Measurements from ENCODE around the gene SDS. TPM values are rescaled to one million over a fixed set of nuclear protein-coding genes. Genes with fewer than 3 reads are reported as not detected.

SDS gene
- polyA plus RNA-seq, 1 experiment = not detected

DNA sequence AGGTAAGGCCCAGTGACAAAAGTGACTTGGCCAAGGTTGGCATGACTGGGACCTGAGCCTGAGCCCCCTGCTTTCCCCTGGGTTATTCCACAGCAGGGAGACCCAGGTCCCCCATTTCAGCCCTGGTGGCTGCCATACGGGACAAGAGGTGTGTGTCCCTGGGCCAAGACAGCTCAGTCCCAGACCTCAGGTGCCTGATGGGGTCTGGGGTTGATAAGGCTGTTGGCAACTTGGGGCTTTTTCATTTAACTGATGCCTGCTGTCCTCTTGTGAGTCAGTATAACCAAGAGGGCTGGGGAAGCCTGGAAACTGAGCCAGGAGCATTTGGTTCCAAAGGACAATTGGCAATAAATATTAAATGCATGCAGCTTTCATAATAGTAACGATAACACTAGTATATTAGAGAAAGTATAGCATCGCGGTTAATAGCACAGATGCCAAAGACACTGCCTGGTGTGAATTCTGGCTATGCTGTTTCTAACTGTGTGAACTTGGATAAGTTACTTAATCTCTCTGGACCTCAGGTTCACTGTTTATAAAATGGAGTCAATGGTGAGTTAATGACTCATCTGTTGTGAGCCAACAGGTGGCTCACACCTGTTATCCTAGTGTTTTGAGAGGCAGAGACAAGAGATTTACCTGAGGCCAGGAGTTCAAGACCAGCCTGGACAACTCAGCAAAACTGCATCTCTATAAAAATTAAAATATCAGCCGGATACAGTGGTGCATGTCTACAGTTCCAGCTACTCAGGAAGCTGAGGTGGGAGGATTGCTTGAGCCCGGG is 19.4 kb upstream of the SDS start:
- no peaks in the 10 kb centered on the region for H3K9me3 ChIP-seq (ENCODE audit: control insufficient read depth, insufficient read depth, low read length)
- H3K27ac ChIP-seq (ENCODE audit: low read depth, low read length) = no peak overlapping the region
- H3K27me3 ChIP-seq (ENCODE audit: control insufficient read depth, insufficient read depth, low read length) = no peaks in the 10 kb centered on the region
- CTCF ChIA-PET = interaction anchor here (1.0 to 1.6 kb wide), 5 partner anchors 15 to 200 kb away, joined by 3 to 7 read pairs (median 4); no protein-coding TSS in a partner anchor
- DNase-seq (ENCODE audit: low read depth, low spot score) = no peak
- peak overlapping the region; percentile 85 for H3K4me3 ChIP-seq (ENCODE audit: low read depth, low read length)
- POLR2A ChIA-PET = interaction anchor here (0.6 kb wide), 2 partner anchors 66 to 236 kb away, joined by 3 read pairs; no protein-coding TSS in a partner anchor
- TF ChIP-seq, protein P1, sequence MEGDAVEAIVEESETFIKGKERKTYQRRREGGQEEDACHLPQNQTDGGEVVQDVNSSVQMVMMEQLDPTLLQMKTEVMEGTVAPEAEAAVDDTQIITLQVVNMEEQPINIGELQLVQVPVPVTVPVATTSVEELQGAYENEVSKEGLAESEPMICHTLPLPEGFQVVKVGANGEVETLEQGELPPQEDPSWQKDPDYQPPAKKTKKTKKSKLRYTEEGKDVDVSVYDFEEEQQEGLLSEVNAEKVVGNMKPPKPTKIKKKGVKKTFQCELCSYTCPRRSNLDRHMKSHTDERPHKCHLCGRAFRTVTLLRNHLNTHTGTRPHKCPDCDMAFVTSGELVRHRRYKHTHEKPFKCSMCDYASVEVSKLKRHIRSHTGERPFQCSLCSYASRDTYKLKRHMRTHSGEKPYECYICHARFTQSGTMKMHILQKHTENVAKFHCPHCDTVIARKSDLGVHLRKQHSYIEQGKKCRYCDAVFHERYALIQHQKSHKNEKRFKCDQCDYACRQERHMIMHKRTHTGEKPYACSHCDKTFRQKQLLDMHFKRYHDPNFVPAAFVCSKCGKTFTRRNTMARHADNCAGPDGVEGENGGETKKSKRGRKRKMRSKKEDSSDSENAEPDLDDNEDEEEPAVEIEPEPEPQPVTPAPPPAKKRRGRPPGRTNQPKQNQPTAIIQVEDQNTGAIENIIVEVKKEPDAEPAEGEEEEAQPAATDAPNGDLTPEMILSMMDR (IDR thresholded peaks at IDR 0.05; ENCODE audit: low read depth, low read length) = no peak

DNA sequence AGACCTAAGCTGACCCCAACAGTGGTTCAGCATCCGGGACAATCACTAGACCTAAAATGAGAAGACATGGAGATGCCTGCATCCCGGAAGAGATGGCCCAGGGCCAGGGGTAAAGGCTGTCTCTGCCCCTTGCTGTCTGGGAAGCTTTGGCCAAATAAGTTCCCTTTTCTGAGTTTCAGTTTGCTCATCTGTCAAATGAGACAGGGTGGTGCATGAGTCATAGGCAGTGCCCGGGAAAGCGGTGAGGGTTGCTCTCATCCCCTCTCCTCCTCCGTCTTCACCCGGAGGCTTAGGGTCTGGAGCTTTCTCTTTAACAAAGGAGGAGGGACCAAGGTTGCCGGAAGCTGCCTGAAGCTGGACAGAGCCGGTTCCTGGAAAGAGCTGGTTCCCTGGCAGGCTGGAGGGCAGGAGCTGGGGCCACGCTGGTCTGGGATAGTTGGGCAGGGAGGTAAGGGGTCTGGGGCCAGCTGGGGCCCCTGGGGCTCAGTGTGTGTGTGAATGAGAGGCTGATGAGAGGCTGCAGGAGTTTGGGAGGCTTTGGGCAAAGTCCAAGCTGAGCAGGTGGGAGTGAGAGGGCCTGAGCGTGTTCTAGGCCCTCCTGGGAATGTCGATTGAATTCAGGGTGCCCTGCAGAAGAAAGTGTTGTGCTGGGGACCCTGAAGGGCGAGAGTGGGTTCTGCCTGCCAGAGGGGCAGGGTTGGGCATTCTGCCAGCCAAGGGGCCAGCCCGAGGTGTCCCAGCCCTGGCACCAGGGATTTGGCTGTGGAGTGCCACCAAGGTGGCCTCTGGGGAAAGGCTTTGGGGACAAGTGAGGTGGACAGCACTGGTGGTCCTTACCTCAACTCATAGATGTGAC is 18.6 kb upstream of the SDS start, which contains the start of gene SDSL:
Gene SDSL, plus strand, starts transcription at position 351 of the 856 bp plus-strand sequence. CDS start 5,603 bp downstream, outside the sequence.
- ChIA-PET POLR2A (interaction anchor here (0.6 to 1.3 kb wide), 4 partner anchors 63 to 235 kb away, joined by 3 to 4 read pairs (median 4); partner anchors contain the start of genes PLBD2 and SLC8B1), CTCF (interaction anchor here (0.5 to 1.6 kb wide), 9 partner anchors 9 to 241 kb away, joined by 3 to 7 read pairs (median 3); no protein-coding TSS in a partner anchor)
- H3K9me3 ChIP-seq (ENCODE audit: control insufficient read depth, insufficient read depth, low read length) = no peaks in the 10 kb centered on the region
- no peaks in the 10 kb centered on the region for H3K27me3 ChIP-seq (ENCODE audit: control insufficient read depth, insufficient read depth, low read length)
- TF ChIP-seq, protein P1 (IDR thresholded peaks at IDR 0.05; ENCODE audit: low read depth, low read length) = no peak
- peak within 1 kb of the TSS; percentile 57 for H3K27ac ChIP-seq (ENCODE audit: low read depth, low read length)
- peak; percentile 65 for DNase-seq (ENCODE audit: low read depth, low spot score)
- peak within 1 kb of the TSS; percentile 85 for H3K4me3 ChIP-seq (ENCODE audit: low read depth, low read length)

DNA sequence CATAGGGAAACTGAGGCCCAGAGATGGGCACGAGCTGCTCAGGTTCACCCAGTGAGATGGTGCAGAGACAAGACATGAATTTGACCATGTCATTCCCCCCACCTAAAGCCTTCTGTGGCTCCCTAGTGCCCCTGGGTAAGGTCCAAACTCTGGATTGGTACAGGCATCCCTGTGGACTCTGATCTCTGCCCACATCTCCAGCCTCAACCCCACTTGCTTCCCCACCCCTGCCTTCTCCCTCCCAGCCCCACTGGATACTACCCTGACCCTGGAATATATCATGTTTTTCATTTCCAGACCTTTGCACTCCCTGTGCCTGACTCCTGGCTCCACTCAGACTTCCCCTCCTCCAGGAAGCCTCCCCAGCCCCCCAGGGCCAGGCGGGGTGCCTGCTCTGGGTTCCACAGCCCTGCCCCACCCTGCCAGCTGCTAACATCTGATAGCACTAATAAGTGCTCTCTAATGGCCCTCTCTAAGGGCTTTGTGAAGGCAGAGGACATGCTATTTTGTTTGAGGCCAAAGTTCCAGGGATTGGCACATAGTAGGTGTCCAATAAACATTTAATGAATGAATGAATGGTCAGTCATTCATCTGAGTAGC is 17.4 kb upstream of the SDS start:
- CTCF ChIA-PET = interaction anchor here (0.5 to 0.9 kb wide), 2 partner anchors 108 to 227 kb away, joined by 3 to 7 read pairs; no protein-coding TSS in a partner anchor
- POLR2A ChIA-PET = interaction anchor here (0.6 to 1.3 kb wide), 2 partner anchors 86 to 104 kb away, joined by 3 to 4 read pairs; partner anchors contain the start of gene SLC8B1

DNA sequence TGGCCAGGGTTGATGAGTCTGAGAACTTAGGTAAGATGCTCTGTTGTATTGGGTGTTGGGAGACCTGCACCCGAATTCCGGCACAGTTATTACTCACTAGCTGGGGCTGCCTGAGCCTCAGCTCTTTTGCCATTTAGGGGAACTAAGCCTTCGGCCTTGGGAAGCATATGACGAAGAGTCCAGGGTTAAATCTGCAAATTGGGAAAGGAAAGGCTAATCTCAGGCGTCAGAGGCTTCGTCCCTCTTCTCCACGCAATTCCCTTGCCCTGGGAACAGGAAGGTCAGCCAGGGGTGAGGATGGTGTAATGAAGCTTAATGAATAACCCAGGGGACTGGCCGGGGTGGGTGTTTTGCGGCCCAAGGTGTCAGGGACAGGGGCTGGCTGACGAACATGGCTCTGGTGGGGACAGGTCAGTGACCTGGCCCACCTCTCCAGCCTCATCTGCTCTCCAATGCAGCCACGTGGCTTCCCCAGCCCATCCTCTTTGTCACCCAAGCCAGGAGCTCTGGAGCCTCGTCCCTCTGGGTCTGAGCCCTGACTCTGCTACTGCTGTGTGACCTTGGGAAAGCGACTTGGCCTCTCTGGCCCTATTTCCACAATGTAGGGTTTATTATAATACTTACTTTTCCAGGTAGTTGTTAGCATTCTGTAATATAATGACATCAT is 14.7 kb upstream of the SDS start:
- H3K4me3 ChIP-seq (ENCODE audit: low read depth, low read length) = no peak overlapping the region
- H3K27ac ChIP-seq (ENCODE audit: low read depth, low read length) = no peak overlapping the region
- TF ChIP-seq, protein P1 (IDR thresholded peaks at IDR 0.05; ENCODE audit: low read depth, low read length) = no peak
- no peaks in the 10 kb centered on the region for H3K9me3 ChIP-seq (ENCODE audit: control insufficient read depth, insufficient read depth, low read length)
- ChIA-PET CTCF (interaction anchor here (0.7 kb wide), 1 partner anchor 1201 kb away, joined by 4 read pairs; no protein-coding TSS in a partner anchor), POLR2A (interaction anchor here (0.7 kb wide), 1 partner anchor 101 kb away, joined by 4 read pairs; no protein-coding TSS in a partner anchor)
- H3K27me3 ChIP-seq (ENCODE audit: control insufficient read depth, insufficient read depth, low read length) = peaks cover 2% of the 10 kb centered on the region
- DNase-seq (ENCODE audit: low read depth, low spot score) = no peak

More for the DNA sequence above, 17.4 kb upstream of the SDS start:
- Histone ChIP-seq H3K4me3 (ENCODE audit: low read depth, low read length) (no peak overlapping the region), H3K27me3 (ENCODE audit: control insufficient read depth, insufficient read depth, low read length) (no peaks in the 10 kb centered on the region), H3K27ac (ENCODE audit: low read depth, low read length) (no peak overlapping the region), H3K9me3 (ENCODE audit: control insufficient read depth, insufficient read depth, low read length) (no peaks in the 10 kb centered on the region)
- TF ChIP-seq, protein P1 (IDR thresholded peaks at IDR 0.05; ENCODE audit: low read depth, low read length) = no peak
- DNase-seq (ENCODE audit: low read depth, low spot score) = no peak

All from AG04450 (cell line).